BLaER1 treated with 17β-estradiol and CSF1 and Interleukin-3, amounts not matched to agents 10 nM and 100 nM (cell line): Measurements from ENCODE around the gene GNA15.
A peak's percentile ranks its signal among the peaks of the same experiment; 100 is the strongest.
"Not testable (repeated sequence)": the region's sequence is repeated elsewhere in the genome, so short reads cannot be mapped to it uniquely, and the experiment has no call there.

Experiments used
- H3K27ac ChIP-seq, 11 experiments: shearing (Covaris generic); formaldehyde crosslinking; 2 replicates each; pipeline ENCODE4 v1.8.1; 2022
- H3K27me3 ChIP-seq, 11 experiments: shearing (Covaris generic); formaldehyde crosslinking; 2 replicates each; pipeline ENCODE4 v1.8.1; 2022
- H3K36me3 ChIP-seq, 11 experiments: shearing (Covaris generic); formaldehyde crosslinking; 2 replicates each; pipeline ENCODE4 v1.8.1; 2022
- H3K4me1 ChIP-seq, 10 experiments: shearing (Covaris generic); formaldehyde crosslinking; 2 replicates each; pipeline ENCODE4 v1.8.1; 2022
- H3K4me2 ChIP-seq, 11 experiments: shearing (Covaris generic); formaldehyde crosslinking; 2 replicates each; pipeline ENCODE4 v1.8.1; 2022
- H3K4me3 ChIP-seq, 10 experiments: shearing (Covaris generic); formaldehyde crosslinking; 2 replicates each; pipeline ENCODE4 v1.8.1; 2022
- H3K9ac ChIP-seq, 11 experiments: shearing (Covaris generic); formaldehyde crosslinking; 2 replicates each; pipeline ENCODE4 v1.8.1; 2022
- H3K9me3 ChIP-seq, 11 experiments: shearing (Covaris generic); formaldehyde crosslinking; replicated peaks in 1 of 11; 2 replicates each; pipeline ENCODE4 v1.8.1; 2022
- H4K20me1 ChIP-seq, 11 experiments: shearing (Covaris generic); formaldehyde crosslinking; 2 replicates each; pipeline ENCODE4 v1.8.1; 2022
- Cebpa-rat ChIP-seq, 11 experiments: shearing (Covaris generic); IDR thresholded peaks; 2 replicates each; pipeline ENCODE4 v1.8.1; 2022

The GNA15 gene

DNA sequence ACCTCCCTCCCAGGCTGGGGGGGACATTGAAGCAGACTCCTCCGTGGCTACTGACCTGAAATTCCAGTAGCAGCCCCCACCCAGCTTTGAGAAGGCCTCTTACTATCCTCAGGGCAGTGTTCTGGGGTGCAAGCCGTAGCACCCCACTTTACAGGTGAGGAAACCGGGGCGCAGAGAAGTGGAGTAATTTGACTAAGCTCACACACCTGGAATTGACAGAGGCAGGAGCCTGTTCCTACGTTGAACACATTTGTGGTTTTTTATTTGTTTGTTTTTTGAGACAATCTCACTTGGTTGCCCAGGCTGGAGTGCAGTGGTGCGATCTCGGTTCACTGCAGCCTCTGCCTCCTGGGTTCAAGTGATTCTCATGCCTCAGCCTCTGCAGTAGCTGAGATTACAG is 28.1 kb downstream of the GNA15 start:
- Histone ChIP-seq H3K9me3 (peaks cover 0 to 25% (median 12%) of the 10 kb centered on the region in 11 experiments; a peak in 17 of 22 replicates), H3K27me3 (no peaks in the 10 kb centered on the region), H3K4me3 (no peak overlapping the region), H3K4me1 (peaks cover 30 to 88% (median 66%) of the 10 kb centered on the region in 10 experiments), H3K4me2 (peak overlapping the region in 9 of 11 experiments; percentile 0 to 83 (median 66); a peak in 14 of 22 replicates), H3K36me3 (peaks cover 63 to 90% (median 83%) of the 10 kb centered on the region in 11 experiments), H4K20me1 (no peaks in the 10 kb centered on the region; a peak in 1 of 22 replicates), H3K9ac (peak overlapping the region in 6 of 11 experiments; percentile 2 to 24 (median 16); a peak in 4 of 22 replicates), H3K27ac (peak overlapping the region in 8 of 11 experiments; percentile 19 to 72 (median 48); a peak in 12 of 22 replicates)
- TF ChIP-seq Cebpa-rat (IDR thresholded peaks at IDR 0.05): no peak

DNA sequence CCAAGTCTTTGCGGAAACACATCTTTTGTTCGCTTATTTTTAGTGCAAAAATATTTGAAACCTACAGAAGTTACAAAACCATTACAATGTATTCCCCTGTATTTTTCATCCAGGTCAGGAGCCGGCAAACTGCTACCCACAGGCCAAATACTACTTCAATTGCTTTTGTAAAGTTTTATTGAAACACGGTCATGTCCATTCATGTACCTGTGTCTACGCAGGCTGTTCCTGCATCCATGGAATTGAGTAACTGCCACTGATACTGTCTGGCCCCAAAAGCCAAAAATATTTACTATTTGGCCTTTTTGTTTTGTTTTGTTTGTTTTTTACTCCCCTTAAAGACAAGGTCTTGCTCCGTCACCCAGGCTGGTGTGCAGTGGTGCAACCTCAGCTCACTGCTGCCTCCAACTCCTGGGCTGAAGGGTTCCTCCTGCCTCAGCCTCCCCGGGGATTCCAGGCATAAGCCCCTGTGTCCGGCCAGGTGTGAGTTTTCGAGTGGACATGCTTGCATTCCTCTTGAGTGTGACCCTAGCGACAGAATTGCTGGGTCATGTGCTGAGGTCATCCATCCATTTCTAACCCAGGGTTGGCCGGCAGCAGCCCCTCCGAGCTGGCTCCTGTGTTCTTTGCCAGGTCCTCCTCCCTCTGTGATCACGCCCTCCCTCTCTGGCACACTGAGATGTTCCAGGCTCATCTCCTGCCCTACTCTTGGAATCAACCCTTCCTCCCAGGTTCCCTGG is 31.9 kb downstream of the GNA15 start:
- Histone ChIP-seq H3K4me1 (peaks cover 41 to 93% (median 83%) of the 10 kb centered on the region in 10 experiments), H3K27me3 (no peaks in the 10 kb centered on the region), H3K36me3 (peaks cover 25 to 58% (median 46%) of the 10 kb centered on the region in 11 experiments), H3K4me2 (peak overlapping the region in 3 of 11 experiments; percentile 1 to 23 (median 3); a peak in 3 of 22 replicates), H3K9me3 (peaks cover 0 to 12% (median 4%) of the 10 kb centered on the region in 11 experiments; a peak in 9 of 22 replicates), H3K4me3 (no peak overlapping the region), H3K27ac (peak overlapping the region in 10 of 11 experiments; percentile 8 to 55 (median 24); a peak in 11 of 22 replicates), H4K20me1 (no peaks in the 10 kb centered on the region; a peak in 2 of 22 replicates), H3K9ac (peak overlapping the region in 3 of 11 experiments; percentile 5 to 46 (median 9); a peak in 4 of 22 replicates)
- no peak for TF ChIP-seq Cebpa-rat (IDR thresholded peaks at IDR 0.05)

DNA sequence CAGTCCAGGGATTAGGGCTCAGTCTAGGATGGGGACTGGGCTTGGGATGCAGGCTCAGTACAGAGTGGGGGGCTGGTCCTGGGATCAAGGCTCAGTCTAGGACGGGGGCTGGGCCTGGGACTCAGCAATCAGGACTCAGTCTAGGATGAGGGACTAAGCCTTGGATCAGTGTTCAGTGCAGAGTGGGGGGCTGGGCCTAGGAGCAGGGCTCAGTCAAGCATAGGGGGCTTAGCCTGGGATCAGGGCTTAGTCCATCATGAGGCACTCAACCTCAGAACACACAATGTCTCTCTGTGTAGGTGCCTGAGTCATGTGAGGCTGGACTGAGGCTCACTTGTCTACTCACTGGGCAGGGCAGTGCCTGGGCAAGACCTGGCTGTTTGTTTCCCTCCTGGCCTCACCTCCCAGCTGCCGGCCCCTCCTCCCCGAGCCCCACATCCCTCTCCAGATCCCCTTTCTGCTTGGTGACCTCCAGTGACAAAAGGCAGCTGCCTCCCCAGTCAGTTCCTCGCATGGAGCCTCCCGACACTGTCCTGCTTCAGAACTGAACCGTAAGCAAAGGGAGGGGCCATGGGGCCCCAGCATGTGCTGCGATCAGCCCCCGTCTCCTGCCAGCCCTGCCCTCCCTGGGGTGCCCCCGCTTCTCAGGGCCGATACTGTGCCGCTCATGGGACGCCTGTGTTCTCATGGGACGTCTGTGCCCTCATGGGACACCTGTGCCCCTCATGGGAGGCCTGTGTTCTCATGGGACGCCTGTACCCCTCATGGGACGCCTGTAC is 36.2 kb downstream of the GNA15 start:
- Histone ChIP-seq H3K4me2 (peak overlapping the region; percentile 51 to 84 (median 74)), H3K4me3 (no peak overlapping the region)

DNA sequence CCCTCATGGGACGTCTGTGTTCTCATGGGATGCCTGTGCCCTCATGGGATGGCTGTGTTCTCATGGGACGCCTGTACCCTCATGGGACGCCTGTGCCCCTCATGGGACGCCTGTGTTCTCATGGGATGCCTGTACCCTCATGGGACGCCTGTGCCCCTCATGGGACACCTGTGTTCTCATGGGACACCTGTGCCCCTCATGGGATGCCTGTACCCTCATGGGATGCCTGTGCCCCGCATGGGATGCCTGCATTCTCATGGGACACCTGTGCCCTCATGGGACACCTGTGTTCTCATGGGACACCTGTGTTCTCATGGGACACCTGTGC is 36.8 kb downstream of the GNA15 start:
- peaks cover 50 to 76% (median 70%) of the 10 kb centered on the region in 10 experiments for H3K4me1 ChIP-seq
- not testable (repeated sequence) for H3K27me3 ChIP-seq, H3K4me3 ChIP-seq, H3K9me3 ChIP-seq, H4K20me1 ChIP-seq
- H3K27ac ChIP-seq: peak overlapping the region in 10 of 11 experiments; percentile 29 to 59 (median 45); a peak in 17 of 22 replicates
- H3K4me2 ChIP-seq: peak overlapping the region; percentile 51 to 84 (median 74)
- H3K36me3 ChIP-seq: peaks cover 0 to 16% (median 6%) of the 10 kb centered on the region in 11 experiments; a peak in 9 of 22 replicates
- peak overlapping the region in 8 of 11 experiments; percentile 18 to 59 (median 44); a peak in 12 of 22 replicates for H3K9ac ChIP-seq

More for the DNA sequence above, 36.2 kb downstream of the GNA15 start:
- Histone ChIP-seq H3K4me1 (peaks cover 44 to 74% (median 68%) of the 10 kb centered on the region in 10 experiments), H4K20me1 (no peaks in the 10 kb centered on the region; a peak in 1 of 22 replicates), H3K9ac (peak overlapping the region in 8 of 11 experiments; percentile 18 to 59 (median 44); a peak in 13 of 22 replicates), H3K9me3 (no peaks in the 10 kb centered on the region), H3K27ac (peak overlapping the region in 10 of 11 experiments; percentile 29 to 59 (median 45); a peak in 17 of 22 replicates), H3K27me3 (no peaks in the 10 kb centered on the region), H3K36me3 (peaks cover 0 to 17% (median 8%) of the 10 kb centered on the region in 11 experiments; a peak in 9 of 22 replicates)
- no peak for TF ChIP-seq Cebpa-rat (IDR thresholded peaks at IDR 0.05)

DNA sequence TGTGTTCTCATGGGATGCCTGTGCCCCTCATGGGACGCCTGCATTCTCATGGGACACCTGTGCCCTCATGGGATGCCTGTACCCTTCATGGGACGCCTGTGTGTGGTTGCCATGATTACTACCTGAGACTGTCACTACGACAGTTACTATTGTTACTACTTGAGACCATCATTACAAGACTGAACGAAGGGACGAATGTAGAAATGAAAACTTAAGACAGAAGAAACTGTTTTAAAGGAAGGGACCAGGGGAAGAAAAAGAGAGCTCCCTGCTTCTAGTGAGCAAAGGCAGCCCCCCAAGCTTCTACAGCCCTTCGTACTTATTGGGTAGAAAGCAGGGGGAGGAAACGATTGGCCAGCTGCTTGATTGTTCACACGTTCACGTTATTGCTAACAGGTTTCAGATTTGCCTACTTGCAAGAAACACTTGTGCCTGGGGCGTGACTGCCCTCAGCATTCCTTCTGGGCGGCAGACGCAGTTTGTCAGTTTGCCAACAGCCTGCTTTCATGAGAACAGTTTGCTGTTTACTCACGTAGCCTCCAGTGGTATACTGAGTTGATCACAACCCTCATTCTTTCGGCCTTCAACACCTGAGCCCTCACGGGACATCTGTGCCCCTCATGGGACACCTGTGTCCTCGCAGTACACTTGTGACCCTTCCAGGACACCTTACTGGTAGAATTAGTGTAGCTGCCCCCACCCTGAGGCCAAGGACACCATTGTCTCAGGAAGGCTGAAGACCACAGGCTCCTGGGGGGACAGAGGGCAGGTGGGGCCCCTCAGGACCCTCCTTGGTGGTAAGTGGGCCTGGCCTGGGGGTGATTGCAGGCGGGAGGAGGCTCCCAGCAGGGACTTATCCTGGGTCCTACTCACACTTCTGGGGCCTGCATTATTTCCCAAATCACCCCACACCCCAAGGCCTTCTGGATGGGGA is 40.2 kb downstream of the GNA15 start:
- no peaks in the 10 kb centered on the region for H3K27me3 ChIP-seq
- H3K9me3 ChIP-seq: no peaks in the 10 kb centered on the region
- peaks cover 0 to 4% (median 0%) of the 10 kb centered on the region in 11 experiments; a peak in 3 of 22 replicates for H3K36me3 ChIP-seq
- peak overlapping the region; percentile 45 to 81 (median 69) for H3K9ac ChIP-seq
- peaks cover 50 to 72% (median 52%) of the 10 kb centered on the region in 10 experiments for H3K4me1 ChIP-seq
- peak overlapping the region; percentile 68 to 81 (median 72) for H3K27ac ChIP-seq
- peak overlapping the region; percentile 80 to 98 (median 89) for H3K4me2 ChIP-seq
- H3K4me3 ChIP-seq: peak overlapping the region in 6 of 10 experiments; percentile 18 to 61 (median 33); a peak in 7 of 20 replicates
- peaks cover 0 to 20% (median 14%) of the 10 kb centered on the region in 11 experiments; a peak in 16 of 22 replicates for H4K20me1 ChIP-seq
- TF ChIP-seq Cebpa-rat (IDR thresholded peaks at IDR 0.05): no peak

DNA sequence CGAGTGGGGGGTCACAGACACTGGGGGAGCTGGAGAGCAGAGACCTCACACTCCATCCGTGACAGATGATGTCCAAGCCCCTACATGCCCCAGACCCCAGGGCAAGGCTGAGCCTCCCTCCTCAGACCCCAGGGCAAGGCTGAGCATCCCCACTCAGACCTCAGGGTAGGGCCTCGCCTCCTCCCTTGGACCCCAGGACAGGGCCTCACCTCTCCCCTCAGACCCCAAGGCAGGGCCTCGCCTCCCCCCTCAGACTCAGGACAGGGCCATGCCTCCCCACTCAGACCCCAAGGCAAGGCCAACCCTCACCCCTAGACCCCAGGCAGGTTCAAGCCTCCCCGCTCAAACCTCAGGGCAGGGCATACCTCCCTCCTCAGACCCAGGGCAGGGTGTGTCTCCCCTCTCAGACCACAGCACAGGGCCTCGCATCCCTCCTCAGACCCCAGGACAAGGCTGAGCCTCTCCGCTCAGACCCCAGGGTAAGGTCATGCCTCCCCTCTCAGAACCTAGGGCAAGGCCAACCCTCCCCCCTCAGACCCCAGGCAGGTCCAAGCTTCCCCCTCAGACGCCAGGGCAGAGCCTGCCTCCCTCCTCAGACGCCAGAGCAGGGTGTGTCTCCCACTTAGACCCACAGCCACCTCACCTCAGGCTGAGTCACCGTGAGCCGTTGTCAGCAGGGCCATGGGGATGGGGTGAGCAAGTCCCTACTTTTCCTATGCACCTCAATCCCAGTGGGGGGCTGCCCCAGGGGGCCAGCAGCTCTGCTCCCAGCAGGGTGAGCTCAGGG is 41.1 kb downstream of the GNA15 start:
- Histone ChIP-seq H3K27me3 (no peaks in the 10 kb centered on the region), H3K36me3 (peaks cover 0 to 12% (median 0%) of the 10 kb centered on the region in 11 experiments; a peak in 5 of 22 replicates), H3K9me3 (no peaks in the 10 kb centered on the region), H3K4me2 (peak overlapping the region; percentile 80 to 98 (median 89)), H3K4me3 (peak overlapping the region in 9 of 10 experiments; percentile 9 to 61 (median 22); a peak in 14 of 20 replicates), H3K27ac (peak overlapping the region; percentile 68 to 81 (median 72)), H3K4me1 (peaks cover 50 to 72% (median 52%) of the 10 kb centered on the region in 10 experiments), H3K9ac (peak overlapping the region; percentile 45 to 81 (median 69)), H4K20me1 (peaks cover 0 to 28% (median 23%) of the 10 kb centered on the region in 11 experiments; a peak in 16 of 22 replicates)
- no peak for TF ChIP-seq Cebpa-rat (IDR thresholded peaks at IDR 0.05)

DNA sequence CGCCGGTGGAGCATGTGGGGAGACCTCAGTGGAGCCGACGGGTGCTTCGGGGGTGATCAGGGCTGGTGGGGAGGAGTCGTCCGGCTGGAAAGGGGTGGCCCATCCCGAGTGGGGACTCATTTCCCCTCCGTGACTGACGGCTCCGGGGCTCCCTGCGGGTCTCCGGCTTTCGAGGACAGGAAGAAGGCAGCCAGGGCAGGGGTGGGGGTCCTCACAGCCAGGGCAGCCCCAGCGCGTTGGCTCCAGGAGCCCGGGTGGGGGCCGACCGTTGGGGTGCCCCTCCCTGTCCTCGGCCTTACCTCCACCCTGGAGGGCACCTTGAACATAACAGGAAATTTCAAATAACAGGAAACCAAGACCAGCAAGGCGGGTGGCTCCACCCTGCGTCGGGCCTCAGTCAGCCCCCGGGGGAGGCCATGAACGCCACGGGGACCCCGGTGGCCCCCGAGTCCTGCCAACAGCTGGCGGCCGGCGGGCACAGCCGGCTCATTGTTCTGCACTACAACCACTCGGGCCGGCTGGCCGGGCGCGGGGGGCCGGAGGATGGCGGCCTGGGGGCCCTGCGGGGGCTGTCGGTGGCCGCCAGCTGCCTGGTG is 42.6 kb downstream of the GNA15 start, which contains the start of gene S1PR4:
Gene S1PR4, plus strand, starts transcription at position 393 of the 596 bp plus-strand sequence. Its CDS starts 24 bp downstream, at position 417.
- Histone ChIP-seq H3K27ac (peak within 1 kb of the TSS; percentile 89 to 98 (median 94)), H3K36me3 (peaks cover 0 to 28% (median 0%) of the 10 kb centered on the region in 11 experiments; a peak in 9 of 22 replicates), H3K4me3 (peak within 1 kb of the TSS; percentile 45 to 97 (median 88)), H3K9ac (peak within 1 kb of the TSS; percentile 84 to 96 (median 95)), H3K4me2 (peak within 1 kb of the TSS; percentile 87 to 100 (median 98)), H3K9me3 (no peaks in the 10 kb centered on the region), H4K20me1 (peaks cover 0 to 43% (median 38%) of the 10 kb centered on the region in 11 experiments; a peak in 17 of 22 replicates), H3K27me3 (no peaks in the 10 kb centered on the region), H3K4me1 (peaks cover 52 to 74% (median 55%) of the 10 kb centered on the region in 10 experiments)
- no peak for TF ChIP-seq Cebpa-rat (IDR thresholded peaks at IDR 0.05)
